Measurements from ENCODE around the gene S100A6.

The S100A6 gene

GRCh38 chr1:153520818-153521476 lies 14.8 kb downstream of the S100A6 start:
- TF ChIP-seq CTCF (IDR thresholded peaks at IDR 0.05): no peak

- no peak for TF ChIP-seq CTCF (IDR thresholded peaks at IDR 0.05)
Observed at GRCh38 chr1:153519242-153519641, 16.5 kb downstream of the S100A6 start.

DNA sequence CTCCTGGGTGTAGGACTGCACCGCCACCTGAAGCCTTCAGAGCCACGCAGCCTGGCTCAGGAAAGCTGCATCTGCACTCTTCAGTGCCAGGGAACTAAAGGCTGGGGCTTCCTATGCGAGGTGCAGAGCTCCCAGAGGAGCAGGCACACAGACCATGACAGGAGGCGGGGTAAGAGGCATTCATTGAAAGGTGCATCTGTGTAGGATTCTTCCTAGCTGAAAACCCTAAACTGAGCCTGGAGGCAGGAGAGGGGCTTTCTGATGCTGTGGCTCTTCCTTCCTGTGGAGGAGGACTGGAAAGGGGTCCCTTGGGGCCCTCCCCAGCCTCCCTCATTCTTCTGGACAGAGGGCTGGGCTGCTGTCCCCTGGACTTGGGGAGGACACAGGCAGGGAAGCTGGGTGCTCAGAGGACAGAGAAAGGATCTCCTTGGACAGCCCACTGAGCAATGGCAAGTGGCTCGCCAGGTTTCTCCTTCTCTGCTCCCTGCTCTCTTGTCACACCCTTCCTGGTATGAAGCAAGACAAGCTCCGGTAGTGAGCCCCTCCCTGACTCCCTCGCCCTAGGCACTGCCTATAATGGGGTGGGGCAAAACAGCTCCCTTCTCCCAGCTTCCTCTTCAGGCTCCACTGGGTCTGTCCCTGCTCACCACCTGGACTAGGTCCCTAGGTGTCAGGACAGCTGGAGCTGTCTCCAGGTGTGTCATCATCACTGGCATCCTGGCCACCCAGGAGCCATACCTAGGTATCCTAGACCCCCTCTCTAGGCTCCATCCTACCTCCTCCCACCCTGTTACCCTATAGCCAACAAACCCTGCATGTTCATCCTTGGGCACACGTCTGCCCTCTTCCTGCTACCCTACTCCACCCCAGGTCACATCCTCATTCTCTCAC lies 20.0 kb downstream of the S100A6 start:
- no peak for TF ChIP-seq CTCF (IDR thresholded peaks at IDR 0.05)

- no peak for TF ChIP-seq CTCF (IDR thresholded peaks at IDR 0.05)
Observed at GRCh38 chr1:153513666-153514065, 22.1 kb downstream of the S100A6 start.

GRCh38 chr1:153513023-153513422 lies 22.8 kb downstream of the S100A6 start:
- TF ChIP-seq CTCF (IDR thresholded peaks at IDR 0.05): no peak

DNA sequence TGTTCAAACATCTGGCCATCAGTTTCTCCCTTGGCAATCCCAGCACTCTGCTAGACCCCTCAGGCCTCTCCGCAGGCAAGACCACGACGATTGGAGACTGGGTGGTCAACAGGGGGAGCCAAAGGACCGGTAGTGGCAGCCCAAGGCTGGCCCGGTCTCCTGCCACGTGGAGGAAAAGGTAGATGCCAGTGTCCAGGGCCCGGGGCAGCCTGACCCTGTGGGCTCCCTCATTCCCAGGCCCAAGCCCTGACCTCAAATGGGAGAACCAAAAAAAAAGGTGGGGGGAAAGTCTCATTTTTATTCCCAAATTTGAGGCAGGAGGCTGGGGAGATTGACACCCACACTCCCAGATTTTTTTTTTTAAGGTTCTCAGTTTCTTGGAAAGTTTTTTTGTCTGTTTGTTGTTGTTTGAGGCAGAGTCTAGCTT lies 24.8 kb downstream of the S100A6 start:
- peak; percentile 89 for TF ChIP-seq CTCF (IDR thresholded peaks at IDR 0.05)

- peak; percentile 81 for TF ChIP-seq CTCF (IDR thresholded peaks at IDR 0.05)
Observed at GRCh38 chr1:153509729-153510354, 25.9 kb downstream of the S100A6 start.
